Dedifferentiated amniotic fluid mesenchymal stem cell (primary cell): ENCODE results near the gene LITAFD.
"Not testable (repeated sequence)": the region's sequence is repeated elsewhere in the genome, so short reads cannot be mapped to it uniquely, and the experiment has no call there.

Source experiments
- DNase-seq: peaks from one replicate; pipeline ENCODE4 v3.0.0-alpha.2; 2016; ENCODE audit errors: extremely low spot score

Gene LITAFD

DNA sequence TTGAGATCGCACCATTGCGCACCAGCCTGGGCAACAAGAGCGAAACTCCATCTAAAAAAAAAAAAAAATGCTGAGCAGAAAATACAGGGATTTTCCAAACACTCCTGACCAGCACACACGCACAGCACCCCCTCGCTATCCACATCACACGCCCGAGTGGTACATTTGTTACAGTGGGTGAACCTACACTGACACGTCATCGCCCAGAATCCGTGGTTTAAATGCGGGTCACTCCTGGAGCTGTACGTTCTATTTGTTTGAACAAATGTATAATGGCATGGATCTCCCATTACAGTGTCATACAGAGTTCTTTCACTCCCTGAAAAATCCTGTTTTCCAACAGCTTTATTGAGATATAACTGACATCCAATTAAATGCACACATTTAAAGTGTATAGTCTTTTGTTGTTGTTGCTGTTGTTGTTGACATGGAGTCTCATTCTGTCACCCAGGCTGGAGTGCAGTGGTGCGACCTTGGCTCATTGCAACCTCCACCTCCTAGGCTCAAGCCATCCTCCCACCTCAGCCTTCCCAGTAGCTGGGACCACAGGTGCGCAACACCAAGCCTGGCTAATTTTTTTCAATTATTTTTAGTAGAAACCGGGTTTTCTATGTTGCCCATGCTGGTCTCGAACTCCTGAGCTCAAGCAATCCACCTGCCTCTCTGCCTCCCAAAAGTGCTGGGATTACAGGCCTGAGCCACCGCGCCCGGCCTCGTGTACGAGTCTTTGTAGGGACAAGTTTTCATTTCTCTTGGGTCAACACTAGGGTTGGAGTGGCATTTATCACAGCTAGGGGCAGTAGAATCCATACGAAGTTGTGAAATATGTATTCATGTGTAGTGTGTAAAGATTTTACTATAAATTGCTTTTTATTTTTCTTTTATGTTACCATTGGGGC, 8.9 kb upstream of the LITAFD start:
- no peak for DNase-seq

DNA sequence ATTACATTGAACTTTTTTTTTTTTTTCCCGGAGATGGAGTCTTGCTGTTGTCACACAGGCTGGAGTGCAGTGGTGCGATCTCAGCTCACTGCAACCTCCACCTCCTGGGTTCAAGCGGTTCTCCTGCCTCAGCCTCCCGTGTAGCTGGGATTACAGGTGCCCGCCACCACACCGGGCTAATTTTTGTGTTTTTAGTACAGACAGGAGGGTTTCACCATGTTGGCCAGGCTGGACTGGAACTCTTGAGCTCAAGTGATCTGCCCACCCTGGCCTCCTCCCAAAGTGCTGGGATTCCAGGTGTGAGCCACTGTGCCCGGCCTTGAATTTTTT, 8.3 kb upstream of the LITAFD start:
- not testable (repeated sequence) for DNase-seq

DNA sequence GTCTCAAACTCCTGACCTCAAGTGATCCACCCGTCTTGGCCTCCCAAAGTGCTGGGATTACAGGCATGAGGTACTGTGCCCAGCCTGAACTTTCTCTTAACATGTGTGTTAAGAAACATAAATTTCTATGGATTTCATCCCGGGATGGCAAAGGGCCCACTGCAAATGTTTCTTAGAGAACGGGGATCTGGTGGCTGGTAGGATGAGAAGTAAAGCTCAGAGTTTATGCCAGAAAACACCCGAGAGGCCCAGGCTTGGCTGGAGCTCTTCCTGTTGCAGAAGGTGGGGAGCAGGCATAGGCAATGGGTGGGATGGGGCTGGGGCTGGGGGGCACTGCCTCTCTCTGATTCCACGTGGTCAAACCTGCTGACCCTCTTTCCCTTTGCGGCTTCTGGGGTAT, 7.8 kb upstream of the LITAFD start:
- peak; percentile 54 for DNase-seq

DNA sequence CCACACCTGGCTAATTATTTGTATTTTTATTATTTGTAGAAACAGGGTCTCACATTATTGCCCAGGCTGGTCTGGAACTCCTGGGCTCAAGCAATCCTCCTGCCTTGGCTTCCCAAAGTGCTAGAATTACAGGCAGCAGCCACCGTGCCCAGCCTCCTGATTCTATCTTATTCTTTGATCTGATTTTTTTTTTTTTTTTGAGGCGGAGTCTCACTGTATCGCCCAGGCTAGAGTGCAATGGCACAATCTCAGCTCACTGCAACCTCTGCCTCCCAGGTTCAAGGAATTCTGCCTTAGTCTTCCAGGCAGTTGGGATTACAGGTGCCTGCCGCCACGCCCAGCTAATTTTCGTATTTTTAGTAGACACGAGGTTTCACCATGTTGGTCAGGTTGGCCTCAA, 6.8 kb upstream of the LITAFD start:
- DNase-seq = not testable (repeated sequence)

DNA sequence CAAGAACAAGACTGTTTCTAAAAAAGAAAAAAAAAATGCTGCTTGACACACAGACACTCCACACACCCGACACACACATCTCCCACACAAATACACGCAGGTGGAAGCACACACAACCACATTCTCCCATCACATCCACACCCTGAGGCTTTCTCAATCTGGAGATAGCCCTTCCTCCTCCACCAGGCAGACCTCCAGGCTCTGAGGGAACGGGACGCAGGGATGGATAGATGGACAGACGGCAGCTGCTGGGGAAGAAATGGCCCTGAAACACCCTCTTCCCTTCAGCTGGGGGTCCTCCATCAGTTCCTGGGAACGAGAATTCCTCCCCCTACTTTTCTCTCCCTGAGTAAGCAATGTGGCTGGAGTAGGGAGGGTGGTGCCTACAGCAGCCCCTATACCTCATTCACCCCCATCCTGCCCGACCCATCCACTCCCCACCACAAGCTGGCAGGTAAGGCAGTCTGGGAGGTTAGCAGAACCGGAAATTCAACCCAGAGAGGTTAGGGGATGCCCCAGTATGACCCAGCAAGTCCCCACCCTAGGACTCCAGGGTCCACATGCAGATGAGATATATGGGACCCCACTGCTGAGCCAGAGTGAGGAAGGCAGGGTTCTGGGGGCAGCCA, 4.1 kb upstream of the LITAFD start:
- DNase-seq = no peak

DNA sequence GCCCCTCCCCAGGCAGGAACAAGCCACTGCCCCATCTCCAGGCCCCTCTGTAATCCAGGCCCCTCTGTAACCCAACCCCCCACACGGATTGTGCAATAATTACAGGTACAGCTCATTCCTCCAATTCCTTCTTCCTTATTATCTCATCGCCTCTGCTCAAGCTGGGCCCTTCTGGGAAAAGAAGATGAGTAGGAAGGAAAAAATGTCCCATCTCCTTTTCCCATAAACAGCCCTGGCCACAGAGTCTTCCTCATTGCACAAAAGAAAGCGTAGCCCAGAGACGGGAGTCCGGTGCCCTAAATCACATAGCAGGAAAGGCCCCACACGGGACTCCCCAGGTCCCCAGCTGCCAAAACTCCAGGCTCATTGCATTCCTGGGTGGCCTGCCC, 3.6 kb upstream of the LITAFD start:
- no peak for DNase-seq

DNA sequence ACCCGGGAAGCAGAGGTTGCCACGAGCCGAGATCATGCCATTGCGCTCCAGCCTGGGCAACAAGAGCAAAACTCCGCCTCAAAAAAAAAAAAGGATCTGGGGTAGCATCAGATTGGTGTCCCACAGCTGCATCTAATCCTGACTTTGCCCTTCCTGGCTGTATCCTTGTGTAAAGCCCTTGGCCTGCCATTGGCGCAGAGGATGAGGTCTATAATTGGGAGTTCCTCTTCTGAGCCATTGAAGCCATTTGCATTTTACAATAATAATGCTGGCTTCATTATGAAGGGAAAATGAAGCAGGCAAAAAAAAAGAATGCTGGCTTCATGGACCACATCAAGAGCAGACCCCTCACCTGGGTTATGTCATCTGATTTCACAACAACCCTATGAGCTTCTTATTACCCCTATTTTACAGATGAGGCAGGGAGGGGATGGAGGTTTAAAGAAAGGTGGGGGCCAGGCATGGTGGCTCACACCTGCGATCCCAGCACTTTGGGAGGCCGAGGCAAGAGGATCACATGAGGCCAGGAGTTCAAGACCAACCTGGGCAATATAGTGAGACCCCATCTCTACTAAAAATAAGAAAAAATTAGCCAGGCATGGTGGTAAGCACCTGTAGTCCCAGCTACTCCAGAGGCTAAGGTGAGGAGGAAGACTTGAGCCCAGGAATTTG, 1.2 kb upstream of the LITAFD start:
- DNase-seq = no peak

DNA sequence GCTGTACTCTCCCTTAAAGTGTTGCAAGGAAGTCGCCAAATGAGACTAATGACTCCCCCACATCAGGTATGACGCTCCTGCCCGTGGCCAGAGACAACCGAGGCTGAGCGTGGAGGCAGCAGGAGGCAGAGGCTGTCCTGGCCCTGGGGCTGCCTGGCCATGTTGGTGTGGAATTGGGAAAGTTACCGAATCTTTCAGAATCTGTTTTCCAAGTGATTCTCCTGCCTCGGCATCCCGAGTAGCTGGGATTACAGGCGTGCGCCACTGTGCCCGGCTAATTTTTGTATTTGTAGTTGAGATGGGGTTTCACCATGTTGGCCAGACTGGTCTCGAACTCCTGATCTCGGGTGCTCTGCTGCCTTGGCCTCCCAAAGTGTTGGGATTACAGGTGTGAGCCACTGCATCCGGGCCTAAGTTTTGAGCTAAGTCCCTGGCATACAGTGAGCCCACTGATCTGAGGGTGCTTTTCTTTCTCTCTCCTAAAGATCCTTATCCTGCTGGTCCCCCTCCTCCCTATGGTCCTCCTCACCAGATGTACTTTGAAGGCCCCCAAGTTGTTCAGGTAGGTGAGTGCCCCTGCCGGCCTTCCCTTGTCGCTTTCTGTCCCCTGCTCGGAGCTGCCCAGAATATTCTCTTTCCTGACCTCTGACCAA, 700 bp downstream of the LITAFD start:
- DNase-seq = no peak

DNA sequence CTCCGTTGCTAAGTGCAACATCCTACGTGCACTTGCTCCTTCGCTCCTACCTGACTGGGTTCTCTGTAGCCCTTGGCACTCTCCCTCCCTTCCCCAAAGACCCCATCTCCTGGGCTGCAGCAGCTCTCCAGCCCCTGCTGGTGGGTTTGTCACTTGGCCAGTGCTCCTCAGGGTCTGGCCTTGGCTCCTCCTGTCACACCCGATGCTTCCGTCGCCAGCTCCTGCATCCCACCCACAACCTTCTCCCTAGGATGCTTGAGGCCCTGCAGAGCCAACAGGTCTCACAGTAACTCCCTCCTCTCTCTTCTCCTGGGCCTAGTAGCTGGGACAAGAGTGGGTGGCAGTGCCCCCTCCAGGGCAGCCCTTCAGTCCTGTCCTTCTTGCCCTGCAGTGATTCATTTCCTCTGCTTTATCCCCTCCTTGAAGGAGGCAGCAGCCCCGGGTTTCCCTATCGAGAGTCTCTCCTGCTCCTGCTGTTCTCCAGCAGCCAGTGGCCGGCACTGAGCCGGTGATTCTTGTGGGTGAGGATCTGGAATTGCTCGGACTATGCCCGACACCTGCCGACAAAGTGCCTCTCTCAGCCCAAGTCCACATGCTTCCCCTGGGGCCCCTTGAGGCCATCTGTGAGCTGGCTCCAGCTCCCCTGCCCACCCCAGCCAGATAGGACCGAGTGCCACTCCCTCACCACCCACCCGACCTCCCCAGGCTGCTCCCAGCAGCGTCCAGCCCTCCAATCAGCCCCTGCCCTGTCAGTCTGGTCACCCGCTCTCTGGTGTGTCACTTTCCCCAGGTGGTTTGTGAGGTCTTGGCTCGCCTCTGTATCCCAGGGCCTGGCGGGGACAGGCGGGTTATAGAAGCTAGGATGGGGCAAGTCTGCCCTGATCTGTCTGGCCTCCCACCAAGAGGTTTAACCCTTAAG, 3.8 kb downstream of the LITAFD start:
- no peak for DNase-seq

DNA sequence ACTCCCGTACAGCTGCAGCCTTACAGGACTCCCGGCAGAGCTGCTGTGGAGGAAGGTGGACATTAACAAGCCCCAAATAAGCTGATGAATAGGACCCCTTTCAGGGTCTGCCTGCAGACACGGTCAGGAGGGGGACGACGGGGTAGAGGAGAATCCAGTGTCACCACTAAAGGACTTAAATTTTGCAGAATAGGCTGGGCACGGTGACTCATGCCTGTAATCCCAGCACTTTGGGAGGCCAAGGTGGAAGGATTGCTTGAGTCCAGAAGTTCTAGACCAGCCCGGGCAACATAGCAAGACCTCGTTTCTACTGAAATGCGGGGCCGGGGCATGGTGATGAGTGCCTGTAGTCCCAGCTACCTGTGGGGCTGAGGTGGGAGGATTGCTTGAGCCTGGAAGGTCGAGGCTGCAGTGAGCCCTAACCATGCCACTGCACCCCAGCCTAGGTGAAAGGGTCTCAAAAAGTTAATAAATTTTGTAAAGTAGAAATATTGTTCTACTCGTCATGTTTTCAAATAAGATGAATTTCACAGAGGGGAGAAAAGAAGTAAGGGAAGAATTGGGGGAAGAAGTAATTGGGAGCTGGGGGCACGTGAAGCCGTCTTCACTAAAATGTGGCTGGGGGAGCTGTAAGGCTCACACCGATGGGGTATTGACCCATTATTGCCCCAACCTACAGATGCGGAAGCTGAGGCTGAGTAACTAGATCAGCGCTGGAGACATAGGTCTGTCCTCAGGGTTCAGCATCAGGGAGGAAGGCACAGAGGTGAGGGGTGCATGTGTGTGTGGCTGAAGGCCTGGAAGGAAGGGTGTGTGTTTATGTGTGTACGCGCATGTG, 4.7 kb downstream of the LITAFD start:
- DNase-seq = no peak

DNA sequence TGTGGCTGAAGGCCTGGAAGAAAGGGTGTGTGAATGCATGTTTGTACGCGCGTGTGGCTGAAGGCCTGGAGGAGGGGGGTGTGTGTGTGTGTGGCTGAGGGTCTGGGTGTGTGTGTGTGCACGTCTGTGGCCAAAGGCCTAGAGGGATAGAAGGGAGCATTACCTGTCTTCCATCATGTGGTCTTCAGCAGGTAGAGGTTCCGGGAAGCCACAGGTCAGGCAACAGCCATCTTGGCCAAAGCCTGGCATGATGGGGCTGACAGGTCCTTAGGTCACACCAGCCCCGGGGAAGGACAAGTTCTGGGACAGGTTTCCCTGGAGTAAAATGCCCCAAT, 5.2 kb downstream of the LITAFD start:
- DNase-seq = no peak

DNA sequence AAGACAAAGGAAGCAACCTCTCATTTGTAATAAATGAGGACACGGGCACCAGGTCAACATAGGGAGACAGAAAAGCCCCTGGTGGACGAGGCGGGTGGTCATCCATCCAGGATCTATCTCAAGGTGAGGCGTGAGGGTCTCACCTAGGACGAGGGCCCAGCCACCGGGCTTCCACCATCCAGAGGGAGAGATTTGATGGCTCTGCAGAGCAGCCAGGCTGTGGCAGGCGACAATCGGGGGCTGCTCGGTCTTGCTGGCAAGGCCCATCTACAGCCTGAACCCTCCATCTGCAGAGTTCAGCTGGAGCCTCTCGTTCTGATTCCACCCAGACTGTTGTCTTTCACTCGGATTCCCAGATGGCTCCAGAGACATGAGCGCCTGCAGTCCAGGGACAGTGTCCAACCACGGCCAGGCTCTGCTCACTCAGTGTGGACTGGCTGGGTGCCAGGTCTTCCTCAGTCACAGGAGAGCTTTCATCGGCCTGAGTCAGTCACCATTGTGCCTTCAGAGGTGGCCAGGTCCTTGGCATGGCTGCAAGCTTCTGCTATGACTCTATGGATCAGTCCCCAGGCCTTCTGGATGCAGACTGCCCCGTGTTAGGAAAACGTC, 5.9 kb downstream of the LITAFD start:
- DNase-seq = no peak

DNA sequence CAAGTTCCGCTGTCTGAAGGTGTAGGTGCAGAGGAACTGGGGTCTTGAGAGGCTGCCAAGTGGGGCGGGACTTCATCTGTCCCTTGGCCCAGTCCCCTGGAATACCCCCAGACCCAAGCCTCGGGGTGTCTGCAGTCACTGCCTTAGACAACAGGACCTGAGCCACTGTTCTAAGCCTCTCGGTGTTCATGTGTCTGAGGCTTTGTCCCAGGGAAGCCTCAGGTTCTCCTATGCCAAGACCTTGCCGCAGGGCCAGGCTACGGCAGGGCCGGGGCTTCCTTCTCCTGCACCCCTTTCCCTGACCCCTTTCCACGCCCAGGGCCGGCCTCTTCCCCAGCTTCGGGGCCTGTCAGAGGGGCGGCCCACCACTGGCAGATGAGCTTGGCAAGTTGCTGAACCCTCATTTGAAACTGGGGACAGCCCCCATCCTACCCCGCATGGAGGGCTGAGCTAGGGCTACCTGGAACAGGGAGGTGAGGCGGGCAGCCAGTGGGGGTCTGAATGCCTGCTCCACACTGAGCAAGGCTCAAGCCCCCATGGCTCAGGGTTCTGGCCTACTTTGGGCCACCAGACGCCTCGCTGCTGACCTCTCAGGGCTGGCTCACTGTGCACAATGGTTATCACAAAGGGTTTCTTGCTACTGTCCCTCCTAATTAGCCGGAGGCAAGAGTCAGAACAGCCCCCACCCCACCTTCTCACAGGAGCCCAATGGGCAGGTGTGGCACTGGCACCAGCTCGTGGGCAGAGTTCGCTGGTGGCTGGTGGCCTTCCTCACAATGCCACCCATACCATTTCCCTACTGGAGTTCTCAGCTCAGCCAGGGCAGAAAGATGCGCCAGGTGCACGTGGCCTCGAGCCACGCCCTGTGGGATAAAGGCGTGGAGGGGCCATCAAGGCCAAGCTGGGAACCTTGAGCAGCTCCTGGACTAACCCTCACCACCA, 7.1 kb downstream of the LITAFD start:
- no peak for DNase-seq

DNA sequence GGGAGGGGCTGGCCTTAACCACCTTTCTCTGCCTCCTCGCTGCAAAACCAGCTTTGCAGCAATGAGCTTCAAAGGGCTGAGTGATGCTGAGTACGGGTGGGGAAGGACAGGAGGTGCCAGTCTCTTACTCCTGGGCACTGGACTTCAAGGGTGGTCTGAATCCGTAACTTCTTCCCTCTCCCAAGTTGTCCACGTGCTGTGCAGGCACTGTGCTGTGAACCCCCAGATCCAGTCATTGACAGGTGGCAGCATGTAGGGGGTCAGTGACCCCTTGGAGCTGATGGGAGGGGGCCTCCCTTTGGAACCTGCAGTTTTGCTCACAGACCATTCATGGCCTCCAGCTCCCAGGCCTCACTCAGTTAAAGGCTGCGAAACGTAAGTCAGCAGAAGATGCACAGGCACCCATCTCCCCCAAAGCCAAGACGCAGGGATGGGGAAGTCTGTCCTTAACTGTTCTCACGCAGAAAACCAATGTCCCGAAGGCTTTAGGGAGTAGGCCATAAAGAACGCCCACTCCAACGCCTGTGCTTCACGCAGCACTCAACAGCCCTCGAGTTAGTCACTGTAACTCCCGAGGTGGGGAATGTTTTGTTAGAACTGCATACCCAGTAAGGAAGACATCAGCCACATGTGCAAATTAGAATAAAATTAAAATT, 7.9 kb downstream of the LITAFD start:
- DNase-seq = no peak

DNA sequence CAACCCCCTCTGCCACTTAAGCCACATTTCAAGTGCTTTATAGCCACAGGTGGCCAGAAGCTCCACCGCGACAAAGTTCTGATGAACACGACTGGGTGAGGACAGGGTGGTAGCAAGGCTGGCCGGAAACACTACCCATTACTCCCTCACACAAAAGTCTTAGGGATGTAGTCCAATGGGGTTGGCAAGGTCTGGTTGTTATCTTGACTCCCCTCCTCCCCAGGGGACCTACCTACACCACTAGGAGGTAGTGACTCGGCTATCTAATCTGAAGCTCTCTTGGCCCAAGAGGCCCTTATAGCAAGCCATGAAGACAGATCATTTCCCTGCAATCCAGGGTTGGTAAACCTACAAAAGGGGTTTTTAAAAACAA, 8.4 kb downstream of the LITAFD start:
- DNase-seq = no peak

DNA sequence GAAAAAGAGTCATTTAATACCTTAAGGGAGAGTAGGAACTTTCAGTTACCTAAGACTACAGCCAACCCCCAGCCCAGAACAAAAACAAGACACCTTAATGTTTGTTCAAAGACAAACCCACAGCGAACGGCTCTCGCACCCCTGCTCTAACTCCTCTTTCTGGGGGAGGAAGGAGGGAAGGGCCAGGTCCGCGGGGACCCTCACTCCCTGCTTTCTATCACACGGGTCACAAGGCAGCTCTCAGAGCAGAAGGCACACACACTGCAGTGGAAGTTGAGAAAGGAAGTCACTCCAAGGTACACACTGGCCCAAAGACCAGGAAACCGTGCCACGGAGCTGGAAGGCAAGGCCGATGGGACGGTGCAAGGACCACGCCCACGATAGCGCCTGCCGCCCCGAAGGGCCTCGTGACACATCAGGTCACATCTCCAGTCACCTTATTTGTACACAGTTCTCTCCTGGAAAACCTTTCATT, 10.0 kb downstream of the LITAFD start:
- DNase-seq = no peak

DNA sequence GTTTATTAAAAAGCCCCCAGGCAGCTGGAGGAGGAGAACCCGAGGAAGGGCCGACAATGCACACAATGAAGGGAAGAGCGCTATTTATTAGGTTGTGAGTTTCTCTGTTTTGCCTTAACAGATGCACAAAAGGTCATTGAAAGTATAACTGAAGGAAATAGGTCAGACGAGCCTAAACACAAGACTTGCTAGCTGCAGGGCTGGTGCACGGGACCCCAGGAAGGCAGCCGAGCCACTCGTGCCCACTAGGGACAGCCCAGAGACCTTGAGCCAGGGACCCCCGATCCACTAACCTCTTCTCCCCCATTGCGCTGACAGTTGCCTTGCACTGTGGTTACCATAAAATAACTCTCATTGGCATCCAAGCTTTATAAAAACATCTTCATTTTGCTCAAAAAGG, 11.3 kb downstream of the LITAFD start:
- no peak for DNase-seq

DNA sequence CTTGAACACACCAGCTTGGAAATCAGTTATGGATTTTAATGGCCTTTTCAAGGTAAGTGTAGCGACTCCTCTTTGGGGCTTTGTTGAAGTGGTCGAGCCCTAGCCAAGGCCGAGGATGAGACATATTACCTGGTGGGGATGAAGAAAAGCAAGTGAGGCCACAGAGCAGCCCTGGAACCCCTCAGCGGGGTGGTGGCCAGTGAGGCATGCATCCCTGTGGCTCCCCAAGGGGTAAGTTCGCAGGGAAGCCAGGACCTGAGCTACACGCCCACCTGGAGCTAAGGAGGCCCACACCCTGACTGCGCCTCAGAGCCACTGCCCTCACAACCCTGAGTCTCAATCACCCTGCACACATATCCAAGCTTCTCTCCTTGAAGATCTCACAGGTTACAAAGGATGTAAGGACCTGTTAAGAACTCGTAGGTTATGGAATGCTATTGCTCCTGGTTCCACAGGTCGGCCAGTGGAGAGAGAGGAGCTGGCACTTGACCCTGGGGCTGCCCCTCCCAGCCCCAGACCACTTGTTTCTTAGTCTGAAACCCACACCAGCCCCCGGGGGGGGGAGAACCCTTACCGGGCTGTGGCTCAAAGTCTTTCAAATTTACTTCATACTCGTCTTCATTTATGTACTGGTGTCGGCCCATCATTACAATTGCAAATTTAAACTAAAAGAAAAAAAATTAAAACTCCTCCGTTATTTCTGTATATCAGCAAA, 12.0 kb downstream of the LITAFD start:
- no peak for DNase-seq
